ENCODE measurements around the gene IL17RD. TPM values are rescaled to one million over a fixed set of nuclear protein-coding genes. Genes with fewer than 3 reads are reported as not detected.
"Not testable (repeated sequence)": the region's sequence is repeated elsewhere in the genome, so short reads cannot be mapped to it uniquely, and the experiment has no call there.

IL17RD gene
- total RNA-seq, 1 donor from 2014 or later = 14.8 TPM

GRCh38 chr3:57105585-57105984, 59.6 kb downstream of the IL17RD start:
- DNase-seq (ENCODE audit: low spot score) (no peak), ATAC-seq (no peak)
- intact Hi-C loops (cut with DNase I) = no loop called here

GRCh38 chr3:57100046-57100695, 65.0 kb downstream of the IL17RD start:
- intact Hi-C loops (cut with DNase I) = no loop called here
- DNase-seq (ENCODE audit: low spot score) = peak; percentile 84
- peak; percentile 89 for ATAC-seq

- DNase-seq (ENCODE audit: low spot score) = no peak
- intact Hi-C loops (cut with DNase I) = no loop called here
- no peak for ATAC-seq
These were observed 66.5 kb downstream of the IL17RD start for GRCh38 chr3:57098418-57099310.

GRCh38 chr3:57097536-57097935, 67.6 kb downstream of the IL17RD start:
- DNase-seq (ENCODE audit: low spot score) = no peak
- intact Hi-C loops (cut with DNase I) = no loop called here
- ATAC-seq = no peak

- DNase-seq (ENCODE audit: low spot score) (no peak), ATAC-seq (no peak)
- intact Hi-C loops (cut with DNase I) = no loop called here
These were observed 69.8 kb downstream of the IL17RD start for GRCh38 chr3:57095363-57095762.

- ATAC-seq (peak; percentile 19), DNase-seq (ENCODE audit: low spot score) (no peak)
- intact Hi-C loops (cut with DNase I) = no loop called here
These were observed 70.6 kb downstream of the IL17RD start for GRCh38 chr3:57094575-57094974.

GRCh38 chr3:57093971-57094535, 71.1 kb downstream of the IL17RD start:
- DNase-seq (ENCODE audit: low spot score) = no peak
- intact Hi-C loops (cut with DNase I) = no loop called here
- no peak for ATAC-seq

GRCh38 chr3:57093489-57093888, 71.7 kb downstream of the IL17RD start:
- intact Hi-C loops (cut with DNase I) = no loop called here
- ATAC-seq (no peak), DNase-seq (ENCODE audit: low spot score) (no peak)

- DNase-seq (ENCODE audit: low spot score) (no peak), ATAC-seq (peak; percentile 58)
- intact Hi-C loops (cut with DNase I) = no loop called here
These were observed 73.5 kb downstream of the IL17RD start for GRCh38 chr3:57091521-57092273.

- intact Hi-C loops (cut with DNase I) = no loop called here
- ATAC-seq = no peak
- DNase-seq (ENCODE audit: low spot score) = no peak
These were observed 76.1 kb downstream of the IL17RD start for GRCh38 chr3:57089043-57089442.

GRCh38 chr3:57088503-57088902, 76.7 kb downstream of the IL17RD start:
- DNase-seq (ENCODE audit: low spot score) (no peak), ATAC-seq (no peak)
- intact Hi-C loops (cut with DNase I) = no loop called here

GRCh38 chr3:57087361-57088092, 77.6 kb downstream of the IL17RD start:
- DNase-seq (ENCODE audit: low spot score) = no peak
- peak; percentile 48 for ATAC-seq
- intact Hi-C loops (cut with DNase I) = no loop called here

GRCh38 chr3:57086201-57086600, 79.0 kb downstream of the IL17RD start:
- ATAC-seq (no peak), DNase-seq (ENCODE audit: low spot score) (no peak)
- intact Hi-C loops (cut with DNase I) = no loop called here

GRCh38 chr3:57085211-57085610, 79.9 kb downstream of the IL17RD start:
- no peak for ATAC-seq

GRCh38 chr3:57083266-57083995, 81.7 kb downstream of the IL17RD start:
- DNase-seq (ENCODE audit: low spot score); intact Hi-C loops (cut with DNase I); ATAC-seq: not testable (repeated sequence)

More at GRCh38 chr3:57085211-57085610, 79.9 kb downstream of the IL17RD start:
- no peak for DNase-seq (ENCODE audit: low spot score)
- intact Hi-C loops (cut with DNase I) = no loop called here

GRCh38 chr3:57082481-57082880, 82.7 kb downstream of the IL17RD start:
- ATAC-seq (no peak), DNase-seq (ENCODE audit: low spot score) (no peak)
- intact Hi-C loops (cut with DNase I) = no loop called here

GRCh38 chr3:57081173-57081572, 84.0 kb downstream of the IL17RD start:
- DNase-seq (ENCODE audit: low spot score) = no peak
- intact Hi-C loops (cut with DNase I) = no loop called here
- ATAC-seq = no peak

GRCh38 chr3:57080171-57080570, 85.0 kb downstream of the IL17RD start:
- intact Hi-C loops (cut with DNase I) = no loop called here
- DNase-seq (ENCODE audit: low spot score) = no peak
- ATAC-seq = no peak
